Esophagus (tissue), 2 donors: ENCODE data around the gene LNP1. TPM values are rescaled to one million over a fixed set of nuclear protein-coding genes. Genes with fewer than 3 reads are reported as not detected.

Experiments used
- H3K27ac ChIP-seq, 2 donors: one replicate each; pipeline ENCODE4 v1.5.1; 2013; ENCODE audit warnings: low read depth in 2 of 2, mild to moderate bottlenecking in 2 of 2, inconsistent platforms in 1 of 2, low read length in 1 of 2, moderate library complexity in 1 of 2
- H3K27me3 ChIP-seq, 2 donors: one replicate each; pipeline ENCODE4 v1.6.1; 2013; ENCODE audit warnings: low read length in 2 of 2, control low read depth in 1 of 2, mild to moderate bottlenecking in 1 of 2; ENCODE audit not compliant: insufficient read depth in 2 of 2, control insufficient read depth in 1 of 2
- H3K36me3 ChIP-seq, 2 donors: one replicate each; pipeline ENCODE4 v1.6.1; 2013; ENCODE audit warnings: low read length in 1 of 2; ENCODE audit not compliant: control insufficient read depth in 2 of 2, insufficient read depth in 2 of 2
- H3K4me1 ChIP-seq, 2 donors: one replicate each; pipeline ENCODE4 v1.6.1; 2013; ENCODE audit warnings: low read length in 1 of 2; ENCODE audit not compliant: control insufficient read depth in 2 of 2, insufficient read depth in 2 of 2
- H3K4me3 ChIP-seq, 2 donors: one replicate each; pipeline ENCODE4 v1.5.1; 2013; ENCODE audit warnings: low read length in 2 of 2, mild to moderate bottlenecking in 2 of 2, low read depth in 1 of 2, moderate library complexity in 1 of 2
- H3K9me3 ChIP-seq, 2 donors: one replicate each; pipeline ENCODE4 v1.6.1; 2013; ENCODE audit warnings: mild to moderate bottlenecking in 2 of 2, low read depth in 1 of 2, low read length in 1 of 2, moderate library complexity in 1 of 2; ENCODE audit not compliant: control insufficient read depth in 2 of 2, insufficient read depth in 1 of 2
- WGBS, 2 donors: extraction: QIAGEN DNeasy Blood & Tissue Kit; methylation state at CpG; one replicate each; pipeline ENCODE4 v1.1.7; 2013; 5-methylcytosine and 5-hydroxymethylcytosine counted together
- polyA plus RNA-seq, 2 donors: library from polyadenylated mRNA; stranded (reverse); fragments of 200-250 nt; gene quantifications; one replicate each; pipeline ENCODE4 v1.2.3, GENCODE V29; 2013
- donor health status: healthy with polysubstance abuse.
- donor health status: Bipolar disorder and iron deficiency.

LNP1 gene
- polyA plus RNA-seq, 2 donors: 0.35 to 0.41 TPM

DNA sequence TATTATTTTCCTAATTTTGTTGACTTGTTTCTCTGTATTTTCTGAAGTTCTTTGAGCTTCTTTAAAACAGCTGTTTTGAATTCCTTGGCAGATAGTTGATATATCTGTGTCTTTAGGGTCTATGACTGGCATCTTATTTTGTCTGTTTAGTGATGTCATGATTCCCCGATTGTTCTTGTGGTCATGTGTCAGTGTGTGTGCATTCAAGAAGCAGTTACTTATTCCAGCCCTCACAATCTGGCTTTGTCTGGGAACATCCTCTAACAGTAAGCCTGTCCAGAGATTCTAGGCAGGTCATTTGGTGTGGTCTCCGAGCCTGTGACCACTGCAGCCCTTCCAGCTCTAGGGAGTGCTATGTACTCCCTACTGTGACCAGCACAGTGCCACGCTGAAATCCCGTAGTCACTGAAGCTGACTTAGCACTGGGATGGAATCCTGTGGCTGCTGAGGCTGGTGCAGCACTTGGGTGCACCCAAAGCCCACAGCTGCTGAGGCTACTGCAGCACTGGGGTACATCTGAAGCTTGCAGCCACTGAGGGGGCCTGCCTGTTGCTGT is 6.7 kb downstream of the LNP1 start:
- Histone ChIP-seq H3K4me1 (no peaks in the 10 kb centered on the region), H3K9me3 (no peaks in the 10 kb centered on the region), H3K36me3 (no peaks in the 10 kb centered on the region), H3K27me3 (no peaks in the 10 kb centered on the region), H3K4me3 (no peak overlapping the region), H3K27ac (no peak overlapping the region)
- WGBS, 2 donors: 94 to 95% methylated on average over 4 of the region's 4 CpGs

DNA sequence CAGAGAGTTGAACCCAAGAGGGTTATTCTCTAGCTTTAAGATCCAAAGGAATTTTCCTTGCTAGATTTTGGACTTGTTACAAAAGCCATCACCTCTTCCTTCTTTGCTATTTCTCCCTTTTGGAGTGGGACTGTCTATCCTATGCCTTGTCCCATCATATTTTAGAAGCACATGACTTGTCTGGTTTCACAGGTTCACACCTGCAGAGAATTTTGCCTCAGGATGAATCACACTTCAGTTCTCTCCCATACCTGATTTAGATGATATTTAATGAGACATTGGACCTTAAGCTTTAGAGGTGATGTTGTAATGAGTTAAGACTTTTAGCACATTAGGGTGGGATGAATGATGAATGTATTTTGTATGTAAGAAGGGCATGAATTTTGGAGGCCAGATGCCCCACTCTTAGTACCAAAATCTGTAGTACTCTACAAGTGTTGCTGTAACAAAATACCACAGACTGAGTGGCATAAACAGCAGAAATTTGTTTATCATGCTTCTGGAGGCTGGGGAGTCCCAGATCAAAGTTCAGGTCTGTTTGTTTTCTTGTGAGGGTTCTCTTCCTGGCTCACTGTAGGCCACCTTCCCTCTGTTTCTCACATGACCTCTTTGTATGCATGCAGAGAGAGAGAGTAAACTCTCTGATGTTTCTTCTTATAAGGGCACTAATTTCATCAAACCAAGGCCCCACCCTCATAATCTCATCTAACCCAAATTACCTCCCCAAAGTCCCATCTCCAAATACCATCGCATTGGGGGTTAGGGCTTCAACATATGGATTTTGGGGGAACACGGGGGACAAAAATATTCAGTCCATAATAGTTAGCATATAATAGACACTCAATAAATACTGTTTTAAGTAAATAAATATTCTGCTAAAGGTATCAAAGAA is 10.0 kb downstream of the LNP1 start:
- Histone ChIP-seq H3K36me3 (no peaks in the 10 kb centered on the region), H3K4me3 (no peak overlapping the region), H3K27me3 (no peaks in the 10 kb centered on the region), H3K27ac (no peak overlapping the region), H3K4me1 (no peaks in the 10 kb centered on the region), H3K9me3 (no peaks in the 10 kb centered on the region)
- 97 to 100% methylated on average over 2 of the region's 2 CpGs for WGBS, 2 donors

DNA sequence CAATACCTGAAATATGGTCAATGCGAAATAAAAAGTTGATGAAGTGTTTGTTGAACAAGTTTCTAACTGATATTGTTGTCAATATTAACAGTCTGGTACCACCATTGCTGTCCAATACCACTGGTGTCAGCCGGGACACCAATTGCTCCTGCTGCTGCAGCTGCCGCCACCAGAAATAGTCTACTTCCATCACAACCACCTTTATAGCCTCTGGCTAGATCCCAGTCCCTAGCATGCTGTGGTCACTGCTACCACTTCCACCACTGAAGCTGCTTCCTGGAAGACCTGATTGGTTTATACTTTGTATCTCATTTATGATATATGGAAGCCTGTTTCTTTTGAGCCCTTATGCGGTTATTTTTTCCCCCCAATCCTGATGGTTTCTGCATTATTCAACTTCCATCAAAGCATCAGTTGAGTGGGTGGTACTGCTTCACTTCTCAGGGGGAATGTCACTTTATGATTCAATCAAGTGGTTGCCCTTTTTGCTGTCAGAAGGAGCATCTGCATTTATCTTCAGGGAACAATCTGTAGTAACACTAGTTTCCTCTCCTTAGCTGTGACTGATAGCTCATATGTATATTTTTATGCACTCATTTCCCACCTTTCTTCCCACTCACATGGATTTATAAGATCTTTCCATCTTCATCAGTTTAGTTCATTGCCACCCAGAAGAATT is 11.7 kb downstream of the LNP1 start:
- no peak overlapping the region for H3K4me3 ChIP-seq
- H3K27me3 ChIP-seq: no peaks in the 10 kb centered on the region
- H3K9me3 ChIP-seq: no peaks in the 10 kb centered on the region
- no peaks in the 10 kb centered on the region for H3K36me3 ChIP-seq
- WGBS, 2 donors: 93 to 98% methylated on average over 4 of the region's 4 CpGs
- H3K27ac ChIP-seq: no peak overlapping the region
- H3K4me1 ChIP-seq: no peaks in the 10 kb centered on the region

DNA sequence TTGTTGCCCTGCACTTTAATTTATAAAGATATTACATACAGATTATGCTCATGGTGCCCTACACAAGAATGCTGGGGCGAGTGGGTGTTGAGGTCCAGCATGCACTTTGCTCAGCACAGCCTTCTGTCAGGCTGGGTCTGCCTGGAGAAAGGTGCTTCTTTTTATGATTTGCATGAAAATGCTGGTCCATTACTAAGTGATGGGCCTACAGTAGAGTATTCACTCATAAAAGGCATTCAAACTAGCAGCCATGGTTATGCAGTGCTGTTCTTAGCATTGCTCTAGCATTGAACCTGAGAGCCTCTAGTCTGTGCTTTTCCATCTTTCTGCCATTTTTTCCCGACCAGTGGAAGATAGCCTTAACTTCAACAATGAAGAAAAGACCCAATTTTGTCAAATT is 12.3 kb downstream of the LNP1 start:
- no peaks in the 10 kb centered on the region for H3K27me3 ChIP-seq
- H3K4me1 ChIP-seq: no peaks in the 10 kb centered on the region
- H3K36me3 ChIP-seq: no peaks in the 10 kb centered on the region
- H3K4me3 ChIP-seq: no peak overlapping the region
- H3K9me3 ChIP-seq: no peaks in the 10 kb centered on the region
- H3K27ac ChIP-seq: no peak overlapping the region
- WGBS, 2 donors: 90 to 93% methylated on average over 2 of the region's 2 CpGs

DNA sequence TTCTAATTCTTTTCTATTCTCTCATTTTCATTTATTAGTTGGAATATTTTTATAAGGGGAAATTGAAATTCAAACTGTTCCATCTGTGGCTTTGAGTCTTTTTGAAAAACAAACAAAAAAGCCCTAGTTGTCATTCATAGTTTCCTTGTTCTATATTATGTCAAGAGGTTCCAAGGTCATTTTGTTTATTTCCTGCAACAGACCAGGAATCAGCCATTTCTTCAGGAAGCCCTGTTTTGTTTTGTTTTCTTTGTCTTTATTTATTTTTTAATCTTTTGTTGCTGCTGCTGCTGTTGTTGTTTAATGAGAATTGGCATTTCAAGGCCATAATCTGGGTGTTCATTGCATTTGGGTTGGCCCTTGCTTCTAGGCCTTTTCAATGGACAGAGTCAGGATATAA is 14.8 kb downstream of the LNP1 start:
- Histone ChIP-seq H3K9me3 (no peaks in the 10 kb centered on the region), H3K27me3 (no peaks in the 10 kb centered on the region), H3K4me3 (no peak overlapping the region), H3K4me1 (no peaks in the 10 kb centered on the region), H3K27ac (no peak overlapping the region), H3K36me3 (no peaks in the 10 kb centered on the region)

DNA sequence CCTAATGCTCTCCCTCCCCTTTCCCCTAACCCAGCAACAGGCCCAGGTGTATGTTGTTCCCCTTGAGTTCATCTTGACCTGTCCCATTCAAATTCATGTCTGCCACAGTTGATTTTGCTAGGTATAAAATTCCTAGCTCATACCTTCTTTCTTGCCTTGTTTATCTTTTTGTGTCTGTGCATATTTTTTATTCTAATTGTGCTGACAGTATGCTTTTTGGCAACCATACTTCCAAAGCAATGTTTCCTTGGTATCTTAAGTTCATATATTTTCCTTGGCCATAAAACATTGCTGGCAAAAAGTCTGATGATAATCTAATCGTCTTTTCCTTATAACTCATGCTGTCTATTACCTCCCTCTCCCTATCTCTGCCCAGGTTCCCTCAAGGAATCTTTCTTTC is 15.5 kb downstream of the LNP1 start:
- no peaks in the 10 kb centered on the region for H3K4me1 ChIP-seq
- no peaks in the 10 kb centered on the region for H3K27me3 ChIP-seq
- no peaks in the 10 kb centered on the region for H3K36me3 ChIP-seq
- no peak overlapping the region for H3K4me3 ChIP-seq
- WGBS, 2 donors: 64 to 66% methylated on average over 1 of the region's 1 CpG
- no peaks in the 10 kb centered on the region for H3K9me3 ChIP-seq
- no peak overlapping the region for H3K27ac ChIP-seq

DNA sequence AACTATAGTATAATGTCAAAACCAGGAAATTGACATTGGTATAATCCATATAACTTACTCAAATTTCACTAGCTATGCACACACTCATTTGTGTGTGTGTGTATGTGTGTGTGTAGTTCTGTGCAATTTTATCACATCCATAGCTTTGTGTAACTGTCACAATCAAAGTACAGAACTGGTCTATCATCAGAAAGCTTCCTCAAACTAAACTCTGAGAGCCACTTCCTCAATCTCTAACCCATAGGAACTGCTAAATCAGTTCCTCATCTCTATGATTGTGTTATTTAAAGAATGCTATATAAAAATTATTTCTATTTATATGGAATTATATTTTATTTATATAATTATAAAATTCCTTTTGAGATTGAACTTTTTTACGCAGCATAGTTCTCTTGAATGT is 18.1 kb downstream of the LNP1 start:
- Histone ChIP-seq H3K27ac (no peak overlapping the region), H3K27me3 (no peaks in the 10 kb centered on the region), H3K9me3 (no peaks in the 10 kb centered on the region), H3K36me3 (no peaks in the 10 kb centered on the region), H3K4me3 (no peak overlapping the region), H3K4me1 (no peaks in the 10 kb centered on the region)
- 96% methylated on average over 1 of the region's 1 CpG for WGBS, 2 donors

DNA sequence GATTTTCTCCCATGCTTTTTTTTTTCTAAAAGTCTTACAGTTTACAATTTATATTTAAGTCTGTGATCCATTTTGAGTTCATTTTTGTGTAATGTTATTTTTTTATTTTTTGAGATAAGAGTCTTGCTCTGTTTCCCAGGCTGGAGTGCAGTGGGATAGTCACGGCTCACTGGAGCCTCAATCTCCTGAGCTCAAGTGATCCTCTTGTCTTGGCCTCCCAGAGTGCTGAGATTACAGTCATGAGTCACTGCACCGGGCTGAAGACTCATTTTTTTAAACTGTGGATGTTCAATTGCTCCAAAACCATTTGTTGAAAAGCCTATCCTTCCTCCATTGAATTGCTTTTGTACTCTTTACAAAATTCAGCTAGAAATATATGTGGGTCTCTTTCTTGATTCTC is 19.5 kb downstream of the LNP1 start:
- 73 to 82% methylated on average over 2 of the region's 2 CpGs for WGBS, 2 donors
- H3K9me3 ChIP-seq: peaks cover 0 to under 1% of the 10 kb centered on the region in 2 donors
- peaks cover 0 to under 1% of the 10 kb centered on the region in 2 donors for H3K4me1 ChIP-seq

DNA sequence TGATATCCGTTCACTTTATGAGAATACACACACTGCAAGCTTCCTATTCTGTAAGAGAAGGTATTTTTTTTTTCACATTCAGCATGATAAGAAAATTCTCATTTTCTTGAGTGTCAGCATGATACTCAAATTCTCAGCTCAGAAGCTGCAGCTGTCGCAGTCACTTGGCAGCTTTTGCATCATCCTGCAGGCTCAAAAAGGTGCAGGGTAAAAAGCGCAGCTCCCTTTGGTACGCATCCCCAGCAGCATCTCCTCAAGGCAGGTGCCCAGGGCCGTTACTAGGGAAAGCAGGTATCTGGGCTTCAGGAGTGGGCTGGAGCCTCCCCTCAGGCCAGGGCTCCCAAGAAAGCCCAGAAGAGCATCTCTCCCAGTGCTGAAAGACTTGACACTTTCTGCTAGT is 22.3 kb downstream of the LNP1 start:
- 95 to 98% methylated on average over 5 of the region's 5 CpGs for WGBS, 2 donors
- Histone ChIP-seq H3K9me3 (peaks cover 0 to 2% of the 10 kb centered on the region in 2 donors), H3K36me3 (no peaks in the 10 kb centered on the region), H3K4me3 (no peak overlapping the region), H3K27me3 (no peaks in the 10 kb centered on the region), H3K4me1 (peaks cover 0 to 4% of the 10 kb centered on the region in 2 donors), H3K27ac (no peak overlapping the region)

More for the DNA sequence above, 19.5 kb downstream of the LNP1 start:
- H3K36me3 ChIP-seq: no peaks in the 10 kb centered on the region
- H3K4me3 ChIP-seq: no peak overlapping the region
- no peaks in the 10 kb centered on the region for H3K27me3 ChIP-seq
- no peak overlapping the region for H3K27ac ChIP-seq
